ENCODE results near the gene KCNN4. TPM values are rescaled to one million over a fixed set of nuclear protein-coding genes. Genes with fewer than 3 reads are reported as not detected.

KCNN4 gene
- total and polyA plus RNA-seq, 2 donors from 2014 or later, result 0.80 to 6.1 TPM

DNA sequence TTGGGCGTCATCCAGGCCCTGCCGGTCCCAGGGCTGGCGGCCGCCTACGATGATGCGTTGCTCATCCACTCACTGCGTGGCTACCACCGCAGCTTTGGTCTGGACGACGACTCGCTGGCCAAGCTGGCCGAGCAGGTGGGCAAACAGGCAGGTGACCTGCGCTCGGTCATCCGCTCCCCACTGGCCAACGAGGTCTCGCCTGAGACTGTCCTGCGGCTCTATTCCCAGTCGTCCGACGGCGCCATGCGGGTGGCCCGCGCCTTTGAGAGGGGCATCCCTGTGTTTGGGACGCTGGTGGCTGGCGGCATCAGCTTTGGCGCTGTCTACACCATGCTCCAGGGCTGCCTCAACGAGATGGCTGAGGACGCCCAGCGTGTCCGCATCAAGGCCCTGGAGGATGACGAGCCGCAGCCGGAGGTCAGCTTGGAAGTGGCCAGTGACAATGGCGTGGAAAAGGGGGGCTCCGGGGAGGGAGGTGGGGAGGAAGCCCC lies 61.4 kb downstream of the KCNN4 start:
- FAIRE-seq (no peak), DNase-seq (peak in 1 of 5 donors; percentile 64)
- intact Hi-C loops (cut with DNase I), result no loop called here
- Histone ChIP-seq H3K27me3 (ENCODE audit: control insufficient read depth, insufficient read depth, low read length) (no peaks in the 10 kb centered on the region), H3K36me3 (ENCODE audit: control insufficient read depth in 2 of 3, insufficient read depth in 3 of 3, low read length in 3 of 3) (no peaks in the 10 kb centered on the region), H3K4me3 (ENCODE audit: low read length in 3 of 3) (no peak overlapping the region), H3K9me3 (ENCODE audit: control insufficient read depth in 2 of 3, insufficient read depth in 1 of 3, low read length in 3 of 3) (no peaks in the 10 kb centered on the region), H3K9ac (ENCODE audit: low read length in 3 of 3) (no peak overlapping the region), H3K27ac (ENCODE audit: low read depth in 2 of 2, low read length in 2 of 2) (no peak overlapping the region), H3K4me1 (ENCODE audit: control insufficient read depth in 2 of 3, insufficient read depth in 2 of 3, low read depth in 1 of 3, low read length in 3 of 3) (no peaks in the 10 kb centered on the region)
- TF ChIP-seq, protein P1, sequence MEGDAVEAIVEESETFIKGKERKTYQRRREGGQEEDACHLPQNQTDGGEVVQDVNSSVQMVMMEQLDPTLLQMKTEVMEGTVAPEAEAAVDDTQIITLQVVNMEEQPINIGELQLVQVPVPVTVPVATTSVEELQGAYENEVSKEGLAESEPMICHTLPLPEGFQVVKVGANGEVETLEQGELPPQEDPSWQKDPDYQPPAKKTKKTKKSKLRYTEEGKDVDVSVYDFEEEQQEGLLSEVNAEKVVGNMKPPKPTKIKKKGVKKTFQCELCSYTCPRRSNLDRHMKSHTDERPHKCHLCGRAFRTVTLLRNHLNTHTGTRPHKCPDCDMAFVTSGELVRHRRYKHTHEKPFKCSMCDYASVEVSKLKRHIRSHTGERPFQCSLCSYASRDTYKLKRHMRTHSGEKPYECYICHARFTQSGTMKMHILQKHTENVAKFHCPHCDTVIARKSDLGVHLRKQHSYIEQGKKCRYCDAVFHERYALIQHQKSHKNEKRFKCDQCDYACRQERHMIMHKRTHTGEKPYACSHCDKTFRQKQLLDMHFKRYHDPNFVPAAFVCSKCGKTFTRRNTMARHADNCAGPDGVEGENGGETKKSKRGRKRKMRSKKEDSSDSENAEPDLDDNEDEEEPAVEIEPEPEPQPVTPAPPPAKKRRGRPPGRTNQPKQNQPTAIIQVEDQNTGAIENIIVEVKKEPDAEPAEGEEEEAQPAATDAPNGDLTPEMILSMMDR (IDR thresholded peaks at IDR 0.05; ENCODE audit: borderline replicate concordance, extremely low read depth, insufficient read depth), result no peak

DNA sequence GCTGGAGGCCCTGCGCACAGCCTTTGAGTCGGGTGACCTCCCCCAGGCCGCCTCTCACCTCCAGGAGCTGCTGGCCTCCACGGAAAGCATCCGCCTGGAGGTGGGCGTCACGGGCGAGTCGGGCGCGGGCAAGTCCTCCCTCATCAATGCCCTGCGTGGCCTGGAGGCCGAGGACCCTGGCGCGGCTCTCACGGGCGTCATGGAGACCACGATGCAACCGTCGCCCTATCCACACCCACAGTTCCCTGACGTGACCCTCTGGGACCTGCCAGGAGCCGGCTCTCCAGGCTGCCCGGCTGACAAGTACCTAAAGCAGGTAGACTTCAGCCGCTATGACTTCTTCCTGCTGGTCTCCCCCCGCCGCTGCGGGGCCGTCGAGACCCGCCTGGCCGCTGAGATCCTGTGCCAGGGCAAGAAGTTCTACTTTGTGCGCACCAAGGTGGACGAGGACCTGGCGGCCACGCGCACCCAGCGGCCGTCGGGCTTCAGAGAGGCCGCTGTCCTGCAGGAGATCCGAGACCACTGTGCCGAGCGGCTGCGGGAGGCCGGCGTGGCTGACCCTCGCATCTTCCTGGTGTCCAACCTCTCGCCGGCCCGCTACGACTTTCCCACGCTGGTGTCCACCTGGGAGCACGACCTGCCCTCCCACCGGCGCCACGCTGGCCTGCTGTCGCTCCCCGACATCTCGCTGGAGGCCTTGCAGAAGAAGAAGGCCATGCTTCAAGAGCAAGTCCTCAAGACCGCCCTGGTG lies 62.0 kb downstream of the KCNN4 start:
- FAIRE-seq (no peak), DNase-seq (peak in 1 of 5 donors; percentile 58)
- Histone ChIP-seq H3K4me3 (ENCODE audit: low read length in 3 of 3) (no peak overlapping the region), H3K9ac (ENCODE audit: low read length in 3 of 3) (no peak overlapping the region), H3K9me3 (ENCODE audit: control insufficient read depth in 2 of 3, insufficient read depth in 1 of 3, low read length in 3 of 3) (no peaks in the 10 kb centered on the region), H3K36me3 (ENCODE audit: control insufficient read depth in 2 of 3, insufficient read depth in 3 of 3, low read length in 3 of 3) (no peaks in the 10 kb centered on the region), H3K4me1 (ENCODE audit: control insufficient read depth in 2 of 3, insufficient read depth in 2 of 3, low read depth in 1 of 3, low read length in 3 of 3) (no peaks in the 10 kb centered on the region), H3K27me3 (ENCODE audit: control insufficient read depth, insufficient read depth, low read length) (no peaks in the 10 kb centered on the region), H3K27ac (ENCODE audit: low read depth in 2 of 2, low read length in 2 of 2) (no peak overlapping the region)
- TF ChIP-seq, protein P1 (IDR thresholded peaks at IDR 0.05; ENCODE audit: borderline replicate concordance, extremely low read depth, insufficient read depth), result no peak
- intact Hi-C loops (cut with DNase I), result no loop called here

Other genes with a start within 250 kb of the KCNN4 start
- 3.1 TPM for gene ZNF575, start 247.8 kb downstream of the KCNN4 start, total RNA-seq
- 2.8 TPM for gene ZNF575, start 247.8 kb downstream of the KCNN4 start, polyA plus RNA-seq (ENCODE audit: insufficient read depth, low read depth, low replicate concordance)
- 24.5 TPM for gene XRCC1, start 205.4 kb downstream of the KCNN4 start, total RNA-seq
- gene XRCC1, start 205.4 kb downstream of the KCNN4 start, polyA plus RNA-seq (ENCODE audit: insufficient read depth, low read depth, low replicate concordance), result 19.3 TPM
- 14.8 TPM for gene PINLYP, start 205.2 kb downstream of the KCNN4 start, total RNA-seq
- 41.8 TPM for gene PINLYP, start 205.2 kb downstream of the KCNN4 start, polyA plus RNA-seq (ENCODE audit: insufficient read depth, low read depth, low replicate concordance)
- gene IRGQ, start 184.8 kb downstream of the KCNN4 start, total RNA-seq, result 24.2 TPM
- 9.5 TPM for gene IRGQ, start 184.8 kb downstream of the KCNN4 start, polyA plus RNA-seq (ENCODE audit: insufficient read depth, low read depth, low replicate concordance)
- gene ZNF576, start 184.4 kb downstream of the KCNN4 start, total RNA-seq, result 15.3 TPM
- gene ZNF576, start 184.4 kb downstream of the KCNN4 start, polyA plus RNA-seq (ENCODE audit: insufficient read depth, low read depth, low replicate concordance), result 25.6 TPM
- gene SRRM5, start 168.9 kb downstream of the KCNN4 start, total RNA-seq, result 0.28 TPM
- gene SRRM5, start 168.9 kb downstream of the KCNN4 start, polyA plus RNA-seq (ENCODE audit: insufficient read depth, low read depth, low replicate concordance), result 0.22 TPM
- 44.3 TPM for gene ZNF428, start 161.3 kb downstream of the KCNN4 start, total RNA-seq
- gene ZNF428, start 161.3 kb downstream of the KCNN4 start, polyA plus RNA-seq (ENCODE audit: insufficient read depth, low read depth, low replicate concordance), result 95.4 TPM
- gene CADM4, start 141.1 kb downstream of the KCNN4 start, total RNA-seq, result 25.3 TPM
- gene CADM4, start 141.1 kb downstream of the KCNN4 start, polyA plus RNA-seq (ENCODE audit: insufficient read depth, low read depth, low replicate concordance), result 47.0 TPM
- gene PLAUR, start 110.8 kb downstream of the KCNN4 start, total RNA-seq, result 17.0 TPM
- 3.9 TPM for gene PLAUR, start 110.8 kb downstream of the KCNN4 start, polyA plus RNA-seq (ENCODE audit: insufficient read depth, low read depth, low replicate concordance)
- not detected for gene IRGC, start 64.9 kb downstream of the KCNN4 start, total RNA-seq
- not detected for gene IRGC, start 64.9 kb downstream of the KCNN4 start, polyA plus RNA-seq (ENCODE audit: insufficient read depth, low read depth, low replicate concordance)
- 34.6 TPM for gene SMG9, start 26.0 kb downstream of the KCNN4 start, total RNA-seq
- gene SMG9, start 26.0 kb downstream of the KCNN4 start, polyA plus RNA-seq (ENCODE audit: insufficient read depth, low read depth, low replicate concordance), result 25.1 TPM
- 4.2 TPM for gene LYPD5, start 21.5 kb upstream of the KCNN4 start, total RNA-seq
- gene LYPD5, start 21.5 kb upstream of the KCNN4 start, polyA plus RNA-seq (ENCODE audit: insufficient read depth, low read depth, low replicate concordance), result 1.8 TPM
- 12.7 TPM for gene ZNF283, start 46.3 kb upstream of the KCNN4 start, total RNA-seq
- 3.3 TPM for gene ZNF283, start 46.3 kb upstream of the KCNN4 start, polyA plus RNA-seq (ENCODE audit: insufficient read depth, low read depth, low replicate concordance)
- gene ZNF404, start 103.0 kb upstream of the KCNN4 start, total RNA-seq, result 2.7 TPM
- gene ZNF404, start 103.0 kb upstream of the KCNN4 start, polyA plus RNA-seq (ENCODE audit: insufficient read depth, low read depth, low replicate concordance), result 3.1 TPM
- gene ZNF45, start 154.3 kb upstream of the KCNN4 start, total RNA-seq, result 16.1 TPM
- 4.8 TPM for gene ZNF45, start 154.3 kb upstream of the KCNN4 start, polyA plus RNA-seq (ENCODE audit: insufficient read depth, low read depth, low replicate concordance)
- 6.2 TPM for gene ZNF221, start 170.3 kb upstream of the KCNN4 start, total RNA-seq
- gene ZNF221, start 170.3 kb upstream of the KCNN4 start, polyA plus RNA-seq (ENCODE audit: insufficient read depth, low read depth, low replicate concordance), result 0.54 TPM
- 11.2 TPM for gene ZNF155, start 203.2 kb upstream of the KCNN4 start, total RNA-seq
- gene ZNF155, start 203.2 kb upstream of the KCNN4 start, polyA plus RNA-seq (ENCODE audit: insufficient read depth, low read depth, low replicate concordance), result 5.0 TPM
- 7.1 TPM for gene ZNF230, start 222.0 kb upstream of the KCNN4 start, total RNA-seq
- 1.6 TPM for gene ZNF230, start 222.0 kb upstream of the KCNN4 start, polyA plus RNA-seq (ENCODE audit: insufficient read depth, low read depth, low replicate concordance)
- gene ZNF222, start 244.4 kb upstream of the KCNN4 start, total RNA-seq, result 4.5 TPM
- gene ZNF222, start 244.4 kb upstream of the KCNN4 start, polyA plus RNA-seq (ENCODE audit: insufficient read depth, low read depth, low replicate concordance), result 3.9 TPM